A549 (cell line): Measurements from ENCODE around the gene ASF1B. TPM values are rescaled to one million over a fixed set of nuclear protein-coding genes. Genes with fewer than 3 reads are reported as not detected.

Source experiments
- ATAC-seq, 2 experiments: fragments of 200-7000 bp in 1 of 2; fragments of >200 bp in 1 of 2; cut with Nextera tagmentation in 1 of 2; cut with Tn5 transposase in 1 of 2; 3 replicates each; pipeline versions ENCODE4 v1.8.0 to v1.9.1; 2018 to 2020; ENCODE audit warnings: mild to moderate bottlenecking in 1 of 2, moderate library complexity in 1 of 2
- CTCF ChIA-PET: fragments of 300-600 bp; sonication (Branson Sonifier 250); formaldehyde crosslinking; extraction: SDS; loops from one replicate; lab custom pipeline; 2021; ENCODE audit warnings: antibody characterized with exemption, inconsistent platforms; lab: Yijun Ruan, JAX
- POLR2A ChIA-PET: fragments of 350-600 bp; formaldehyde crosslinking; extraction: SDS; loops from one replicate; lab custom pipeline; 2021; ENCODE audit warnings: antibody characterized with exemption, inconsistent platforms; lab: Yijun Ruan, JAX
- DNase-seq, 2 experiments: peaks; one replicate each; pipeline versions ENCODE4 v3.0.0 to v3.0.0-alpha.2; 2011 to 2016; ENCODE audit warnings: low read depth in 1 of 2, low spot score in 1 of 2
- FAIRE-seq: peaks from 2 replicates; lab custom pipeline; 2011; peaks lifted over from hg19 to GRCh38; lab: Jason Lieb, UNC
- H3K27ac ChIP-seq, 2 experiments: fragments of >200 bp; sonication (Bioruptor Twin); formaldehyde crosslinking; 3 replicates each; pipeline ENCODE4 v1.5.1; 2016 to 2017
- H3K4me1 ChIP-seq: fragments of >200 bp; sonication (Bioruptor Twin); formaldehyde crosslinking; 3 replicates; pipeline ENCODE4 v1.6.1; 2016
- H3K4me2 ChIP-seq: fragments of >200 bp; sonication (Bioruptor Twin); formaldehyde crosslinking; 3 replicates; pipeline ENCODE4 v1.6.1; 2016
- H3K4me3 ChIP-seq: fragments of >200 bp; sonication (Bioruptor Twin); formaldehyde crosslinking; 3 replicates; pipeline ENCODE4 v1.5.1; 2016
- H3K9me3 ChIP-seq: fragments of >200 bp; sonication (Bioruptor Twin); formaldehyde crosslinking; 3 replicates; pipeline ENCODE4 v1.6.1; 2016
- CEBPB ChIP-seq, 2 experiments: fragments of >200 bp in 1 of 2; sonication (Bioruptor Twin) in 1 of 2; formaldehyde crosslinking in 1 of 2; IDR thresholded peaks; 2 replicates each; pipeline ENCODE4 v1.6.1; 2012 to 2016
- CHD4 ChIP-seq: fragments of 200-600 bp; sonication (generic); IDR thresholded peaks from 2 replicates; pipeline ENCODE4 v1.6.1; 2016; ENCODE audit warnings: antibody characterized with exemption, mild to moderate bottlenecking, borderline replicate concordance
- EHF ChIP-seq: fragments of 250-450 bp; sonication (Bioruptor Pico); IDR thresholded peaks from 2 replicates; pipeline ENCODE4 v1.5.0; 2020; ENCODE audit warnings: mild to moderate bottlenecking
- EHMT2 ChIP-seq: fragments of 200-600 bp; sonication (generic); IDR thresholded peaks from 2 replicates; pipeline ENCODE4 v1.6.1; 2016; ENCODE audit warnings: antibody characterized with exemption, low read depth, mild to moderate bottlenecking, moderate library complexity
- EP300 ChIP-seq, 2 experiments: fragments of >200 bp; sonication (Bioruptor Twin); formaldehyde crosslinking; IDR thresholded peaks; 2 replicates in 1 of 2; 3 replicates in 1 of 2; pipeline ENCODE4 v1.6.1; 2016 to 2017
- FOSB ChIP-seq: fragments of 250-450 bp; sonication (Bioruptor Pico); IDR thresholded peaks from 2 replicates; pipeline ENCODE4 v1.5.0; 2020; ENCODE audit warnings: mild to moderate bottlenecking, moderate library complexity
- FOXS1 ChIP-seq: fragments of 250-450 bp; sonication (Bioruptor Pico); IDR thresholded peaks from 2 replicates; pipeline ENCODE4 v1.5.0; 2020; ENCODE audit warnings: mild to moderate bottlenecking, moderate library complexity
- HEYL ChIP-seq: fragments of 250-450 bp; sonication (Bioruptor Pico); IDR thresholded peaks from 2 replicates; pipeline ENCODE4 v1.8.0; 2021; ENCODE audit warnings: mild to moderate bottlenecking, moderate library complexity
- HOXB13 ChIP-seq: fragments of 250-450 bp; sonication (Bioruptor Pico); IDR thresholded peaks from 2 replicates; pipeline ENCODE4 v1.5.0; 2020; ENCODE audit warnings: low read depth, mild to moderate bottlenecking, moderate library complexity
- HOXB5 ChIP-seq: fragments of 250-450 bp; sonication (Bioruptor Pico); IDR thresholded peaks from 2 replicates; pipeline ENCODE4 v1.5.0; 2020; ENCODE audit warnings: mild to moderate bottlenecking, moderate library complexity
- JUN ChIP-seq, 2 experiments: fragments of >200 bp; sonication (Bioruptor Twin); formaldehyde crosslinking; IDR thresholded peaks; 2 replicates in 1 of 2; 3 replicates in 1 of 2; pipeline ENCODE4 v1.6.1; 2016 to 2017
- KDM1A ChIP-seq: fragments of 200-600 bp; sonication (generic); IDR thresholded peaks from 2 replicates; pipeline ENCODE4 v1.6.1; 2016; ENCODE audit warnings: low read depth, mild to moderate bottlenecking
- KDM5A ChIP-seq: fragments of 200-600 bp; sonication (generic); IDR thresholded peaks from 2 replicates; pipeline ENCODE4 v1.6.1; 2016; ENCODE audit warnings: antibody characterized with exemption, mild to moderate bottlenecking
- MYC ChIP-seq: IDR thresholded peaks from 2 replicates; pipeline ENCODE4 v1.6.1; 2012; ENCODE audit warnings: mild to moderate bottlenecking, inconsistent platforms, low read length, improper control_type of control experiment, borderline replicate concordance
- NFE2L2 ChIP-seq: fragments of 150-350 bp; conservative IDR thresholded peaks from 2 replicates; pipeline ENCODE4 v1.6.1; 2014; ENCODE audit warnings: low read length
- NPAS2 ChIP-seq: fragments of 250-450 bp; sonication (Bioruptor Pico); IDR thresholded peaks from 2 replicates; pipeline ENCODE4 v1.8.0; 2022; ENCODE audit warnings: mild to moderate bottlenecking, moderate library complexity, borderline replicate concordance
- NR3C1 ChIP-seq: fragments of >200 bp; sonication (Bioruptor Twin); formaldehyde crosslinking; IDR thresholded peaks from 3 replicates; pipeline ENCODE4 v1.6.1; 2017
- PHF8 ChIP-seq: fragments of 200-600 bp; sonication (generic); IDR thresholded peaks from 2 replicates; pipeline ENCODE4 v1.6.1; 2016; ENCODE audit warnings: low read depth, mild to moderate bottlenecking, antibody characterized with exemption, moderate library complexity, borderline replicate concordance
- POLR2A ChIP-seq: IDR thresholded peaks from 2 replicates; pipeline ENCODE4 v1.6.1; 2012; ENCODE audit warnings: mild to moderate bottlenecking, low read length
- POLR2AphosphoS2 ChIP-seq: conservative IDR thresholded peaks from 2 replicates; pipeline ENCODE4 v1.6.1; 2012; ENCODE audit warnings: low read length, improper control_type of control experiment, inconsistent platforms
- RAD21 ChIP-seq, 2 experiments: fragments of >200 bp in 1 of 2; sonication (Bioruptor Twin) in 1 of 2; formaldehyde crosslinking in 1 of 2; IDR thresholded peaks in 1 of 2; conservative IDR thresholded peaks in 1 of 2; 2 replicates in 1 of 2; 3 replicates in 1 of 2; pipeline ENCODE4 v1.6.1; 2012 to 2018; ENCODE audit warnings: inconsistent platforms in 1 of 2
- RARB ChIP-seq: fragments of 250-450 bp; sonication (Bioruptor Pico); IDR thresholded peaks from 2 replicates; pipeline ENCODE4 v1.8.0; 2021; ENCODE audit warnings: mild to moderate bottlenecking, moderate library complexity
- SMC3 ChIP-seq: fragments of >200 bp; sonication (Bioruptor Twin); formaldehyde crosslinking; IDR thresholded peaks from 3 replicates; pipeline ENCODE4 v1.6.1; 2018; ENCODE audit warnings: inconsistent platforms
- SREBF2 ChIP-seq: fragments of 450-650 bp; IDR thresholded peaks from 2 replicates; pipeline ENCODE4 v1.6.1; 2014; ENCODE audit warnings: mild to moderate bottlenecking, moderate library complexity
- TFCP2L1 ChIP-seq: fragments of 250-450 bp; sonication (Bioruptor Pico); IDR thresholded peaks from 2 replicates; pipeline ENCODE4 v1.5.0; 2021; ENCODE audit warnings: mild to moderate bottlenecking
- TP53 ChIP-seq: fragments of 250-450 bp; sonication (Bioruptor Pico); IDR thresholded peaks from 2 replicates; pipeline ENCODE4 v1.5.0; 2021; ENCODE audit warnings: mild to moderate bottlenecking, moderate library complexity
- ZC3H11A ChIP-seq: fragments of 450-650 bp; IDR thresholded peaks from 2 replicates; pipeline ENCODE4 v1.6.1; 2014; ENCODE audit warnings: antibody characterized with exemption, mild to moderate bottlenecking
- ZFP36 ChIP-seq: fragments of 450-650 bp; IDR thresholded peaks from 2 replicates; pipeline ENCODE4 v1.6.1; 2014; ENCODE audit warnings: borderline replicate concordance; ENCODE audit not compliant: partially characterized antibody
- ZSCAN20 ChIP-seq: fragments of 250-450 bp; sonication (Bioruptor Pico); IDR thresholded peaks from 2 replicates; pipeline ENCODE4 v1.8.0; 2022; ENCODE audit warnings: mild to moderate bottlenecking, moderate library complexity
- WGBS: methylation state at CpG from one replicate; pipeline ENCODE4 v1.1.6; 2017; ENCODE audit errors: missing lambda C conversion rate; 5-methylcytosine and 5-hydroxymethylcytosine counted together
- polyA plus RNA-seq, 4 experiments: library from polyadenylated mRNA; depleted of rRNA in 3 of 4; stranded (reverse); fragments of >200 nt; fragmentation: RNase III in 1 of 4; extraction: RNeasy Plus Mini Kit Qiagen cat#74134 plus additional on column Dnase treatment in 1 of 4; gene quantifications; 2 replicates in 3 of 4; 3 replicates in 1 of 4; pipeline ENCODE4 v1.2.3, GENCODE V29; 2011 to 2017
- TF ChIP-seq, protein P1 (sequence below): fragments of 200-600 bp; sonication (generic); IDR thresholded peaks from 2 replicates; pipeline ENCODE4 v1.6.1; 2016; ENCODE audit warnings: antibody characterized with exemption, mild to moderate bottlenecking, moderate library complexity
- TF ChIP-seq, protein P2 (sequence below): IDR thresholded peaks from 2 replicates; pipeline ENCODE4 v1.6.1; 2012
- TF ChIP-seq, protein P3 (sequence below): IDR thresholded peaks from 2 replicates; pipeline ENCODE4 v1.6.1; 2012
- TF ChIP-seq, protein P4 (sequence below): fragments of >200 bp; sonication (Bioruptor Twin); formaldehyde crosslinking; IDR thresholded peaks from 2 replicates; pipeline ENCODE4 v1.6.1; 2016
- TF ChIP-seq, protein P5 (sequence below): fragments of >200 bp; sonication (Bioruptor Twin); formaldehyde crosslinking; IDR thresholded peaks from 3 replicates; pipeline ENCODE4 v1.5.1; 2016
- TF ChIP-seq, protein P6 (sequence below): fragments of >200 bp; sonication (Bioruptor Twin); formaldehyde crosslinking; IDR thresholded peaks from 3 replicates; pipeline ENCODE4 v1.6.1; 2016

ASF1B gene
- polyA plus RNA-seq, 2 of the 4 experiments (the other 2 are of a cell fraction) = 12.1 to 46.2 TPM

DNA sequence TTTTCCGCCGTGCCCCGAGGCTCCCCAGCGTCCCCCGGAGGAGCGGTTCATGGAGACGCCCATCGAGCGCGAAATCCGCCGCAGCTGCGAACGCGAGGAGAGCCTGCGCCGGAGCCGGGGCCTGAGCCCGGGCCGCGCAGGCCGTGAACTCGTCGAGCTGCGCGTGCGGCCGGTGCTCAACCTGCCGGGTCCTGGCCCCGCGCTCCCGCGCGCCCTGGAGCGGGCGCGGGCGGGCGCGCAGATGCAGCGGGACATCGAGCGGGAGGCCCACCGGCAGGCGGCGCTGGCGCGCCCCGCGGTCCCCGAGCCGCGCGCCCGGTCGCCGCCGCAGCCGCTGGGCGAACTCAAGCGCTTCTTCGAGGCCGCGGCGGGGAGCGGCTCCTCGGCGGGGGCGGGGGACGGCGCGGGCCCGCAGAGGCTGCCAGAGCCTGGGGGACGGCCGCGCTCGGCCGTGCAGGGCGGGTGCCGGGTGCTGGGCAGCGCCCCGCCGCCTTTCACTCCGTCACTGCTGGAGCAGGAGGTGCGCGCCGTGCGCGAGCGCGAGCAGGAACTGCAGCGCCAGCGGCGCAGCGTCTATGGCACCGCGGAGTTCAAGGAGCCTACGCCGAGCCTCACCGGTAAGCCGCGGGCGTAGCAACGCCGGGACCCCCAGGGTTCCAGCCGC, 63.0 kb downstream of the ASF1B start:
- WGBS = no CpG with 5 or more reads among the region's 106 CpGs
- H3K4me3 ChIP-seq = peak overlapping the region; percentile 83
- H3K4me1 ChIP-seq = peaks cover 4% of the 10 kb centered on the region; the same call in 1 of the 3 replicates
- CTCF ChIA-PET = interaction anchor here (0.5 to 5.6 kb wide), 30 partner anchors 10 to 283 kb away, joined by 3 to 93 read pairs (median 4); partner anchors contain the start of genes C19orf67, IL27RA, NANOS3 and PALM3
- peak overlapping the region; percentile 99 for H3K4me2 ChIP-seq
- H3K9me3 ChIP-seq = no peaks in the 10 kb centered on the region
- H3K27ac ChIP-seq = peak overlapping the region; percentile 94 to 99
- POLR2A ChIA-PET = interaction anchor here (0.7 to 1.2 kb wide), 2 partner anchors 42 to 193 kb away, joined by 3 to 4 read pairs; partner anchors contain the start of gene IL27RA
- ATAC-seq (peak; percentile 60 to 72), DNase-seq (peak in 1 of 2 experiments; percentile 78), FAIRE-seq (no peak)
- TF ChIP-seq CEBPB (IDR thresholded peaks at IDR 0.05) (no peak), TP53 (CRISPR knock-in tag) (no peak), POLR2AphosphoS2 (no peak), EHMT2 (no peak), EP300 (IDR thresholded peaks at IDR 0.05) (no peak), FOXS1 (CRISPR knock-in tag) (no peak), HOXB5 (CRISPR knock-in tag) (no peak), KDM5A (no peak), ZFP36 (no peak), RAD21 (conservative IDR thresholded peaks at IDR 0.05 in 1 of 2, IDR thresholded peaks at IDR 0.05 in 1 of 2) (no peak), SMC3 (0 out of 3 replicates have a peak, but pooled peaks have one; percentile 43), JUN (IDR thresholded peaks at IDR 0.05) (peak in 1 of 2 experiments; percentile 43; a peak in 1 of 5 replicates), EHF (CRISPR knock-in tag) (no peak), PHF8 (no peak), TFCP2L1 (no peak), FOSB (CRISPR knock-in tag) (no peak), ZC3H11A (no peak), KDM1A (no peak), ZSCAN20 (CRISPR knock-in tag) (no peak), CHD4 (no peak), HEYL (CRISPR knock-in tag) (no peak), NR3C1 (no peak), NFE2L2 (no peak), HOXB13 (CRISPR knock-in tag) (no peak), POLR2A (no peak), RARB (CRISPR knock-in tag) (no peak), SREBF2 (no peak), MYC (no peak), NPAS2 (CRISPR knock-in tag) (no peak)
- TF ChIP-seq, protein P1, sequence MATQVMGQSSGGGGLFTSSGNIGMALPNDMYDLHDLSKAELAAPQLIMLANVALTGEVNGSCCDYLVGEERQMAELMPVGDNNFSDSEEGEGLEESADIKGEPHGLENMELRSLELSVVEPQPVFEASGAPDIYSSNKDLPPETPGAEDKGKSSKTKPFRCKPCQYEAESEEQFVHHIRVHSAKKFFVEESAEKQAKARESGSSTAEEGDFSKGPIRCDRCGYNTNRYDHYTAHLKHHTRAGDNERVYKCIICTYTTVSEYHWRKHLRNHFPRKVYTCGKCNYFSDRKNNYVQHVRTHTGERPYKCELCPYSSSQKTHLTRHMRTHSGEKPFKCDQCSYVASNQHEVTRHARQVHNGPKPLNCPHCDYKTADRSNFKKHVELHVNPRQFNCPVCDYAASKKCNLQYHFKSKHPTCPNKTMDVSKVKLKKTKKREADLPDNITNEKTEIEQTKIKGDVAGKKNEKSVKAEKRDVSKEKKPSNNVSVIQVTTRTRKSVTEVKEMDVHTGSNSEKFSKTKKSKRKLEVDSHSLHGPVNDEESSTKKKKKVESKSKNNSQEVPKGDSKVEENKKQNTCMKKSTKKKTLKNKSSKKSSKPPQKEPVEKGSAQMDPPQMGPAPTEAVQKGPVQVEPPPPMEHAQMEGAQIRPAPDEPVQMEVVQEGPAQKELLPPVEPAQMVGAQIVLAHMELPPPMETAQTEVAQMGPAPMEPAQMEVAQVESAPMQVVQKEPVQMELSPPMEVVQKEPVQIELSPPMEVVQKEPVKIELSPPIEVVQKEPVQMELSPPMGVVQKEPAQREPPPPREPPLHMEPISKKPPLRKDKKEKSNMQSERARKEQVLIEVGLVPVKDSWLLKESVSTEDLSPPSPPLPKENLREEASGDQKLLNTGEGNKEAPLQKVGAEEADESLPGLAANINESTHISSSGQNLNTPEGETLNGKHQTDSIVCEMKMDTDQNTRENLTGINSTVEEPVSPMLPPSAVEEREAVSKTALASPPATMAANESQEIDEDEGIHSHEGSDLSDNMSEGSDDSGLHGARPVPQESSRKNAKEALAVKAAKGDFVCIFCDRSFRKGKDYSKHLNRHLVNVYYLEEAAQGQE = no peak
- TF ChIP-seq, protein P2, sequence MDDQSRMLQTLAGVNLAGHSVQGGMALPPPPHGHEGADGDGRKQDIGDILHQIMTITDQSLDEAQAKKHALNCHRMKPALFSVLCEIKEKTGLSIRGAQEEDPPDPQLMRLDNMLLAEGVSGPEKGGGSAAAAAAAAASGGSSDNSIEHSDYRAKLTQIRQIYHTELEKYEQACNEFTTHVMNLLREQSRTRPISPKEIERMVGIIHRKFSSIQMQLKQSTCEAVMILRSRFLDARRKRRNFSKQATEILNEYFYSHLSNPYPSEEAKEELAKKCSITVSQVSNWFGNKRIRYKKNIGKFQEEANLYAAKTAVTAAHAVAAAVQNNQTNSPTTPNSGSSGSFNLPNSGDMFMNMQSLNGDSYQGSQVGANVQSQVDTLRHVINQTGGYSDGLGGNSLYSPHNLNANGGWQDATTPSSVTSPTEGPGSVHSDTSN = no peak
- TF ChIP-seq, protein P3, sequence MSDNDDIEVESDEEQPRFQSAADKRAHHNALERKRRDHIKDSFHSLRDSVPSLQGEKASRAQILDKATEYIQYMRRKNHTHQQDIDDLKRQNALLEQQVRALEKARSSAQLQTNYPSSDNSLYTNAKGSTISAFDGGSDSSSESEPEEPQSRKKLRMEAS = peak; percentile 47; the same call in 1 of the 2 replicates
- TF ChIP-seq, protein P4, sequence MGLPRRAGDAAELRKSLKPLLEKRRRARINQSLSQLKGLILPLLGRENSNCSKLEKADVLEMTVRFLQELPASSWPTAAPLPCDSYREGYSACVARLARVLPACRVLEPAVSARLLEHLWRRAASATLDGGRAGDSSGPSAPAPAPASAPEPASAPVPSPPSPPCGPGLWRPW = no peak
- TF ChIP-seq, protein P5, sequence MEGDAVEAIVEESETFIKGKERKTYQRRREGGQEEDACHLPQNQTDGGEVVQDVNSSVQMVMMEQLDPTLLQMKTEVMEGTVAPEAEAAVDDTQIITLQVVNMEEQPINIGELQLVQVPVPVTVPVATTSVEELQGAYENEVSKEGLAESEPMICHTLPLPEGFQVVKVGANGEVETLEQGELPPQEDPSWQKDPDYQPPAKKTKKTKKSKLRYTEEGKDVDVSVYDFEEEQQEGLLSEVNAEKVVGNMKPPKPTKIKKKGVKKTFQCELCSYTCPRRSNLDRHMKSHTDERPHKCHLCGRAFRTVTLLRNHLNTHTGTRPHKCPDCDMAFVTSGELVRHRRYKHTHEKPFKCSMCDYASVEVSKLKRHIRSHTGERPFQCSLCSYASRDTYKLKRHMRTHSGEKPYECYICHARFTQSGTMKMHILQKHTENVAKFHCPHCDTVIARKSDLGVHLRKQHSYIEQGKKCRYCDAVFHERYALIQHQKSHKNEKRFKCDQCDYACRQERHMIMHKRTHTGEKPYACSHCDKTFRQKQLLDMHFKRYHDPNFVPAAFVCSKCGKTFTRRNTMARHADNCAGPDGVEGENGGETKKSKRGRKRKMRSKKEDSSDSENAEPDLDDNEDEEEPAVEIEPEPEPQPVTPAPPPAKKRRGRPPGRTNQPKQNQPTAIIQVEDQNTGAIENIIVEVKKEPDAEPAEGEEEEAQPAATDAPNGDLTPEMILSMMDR = peak; percentile 87
- TF ChIP-seq, protein P6, sequence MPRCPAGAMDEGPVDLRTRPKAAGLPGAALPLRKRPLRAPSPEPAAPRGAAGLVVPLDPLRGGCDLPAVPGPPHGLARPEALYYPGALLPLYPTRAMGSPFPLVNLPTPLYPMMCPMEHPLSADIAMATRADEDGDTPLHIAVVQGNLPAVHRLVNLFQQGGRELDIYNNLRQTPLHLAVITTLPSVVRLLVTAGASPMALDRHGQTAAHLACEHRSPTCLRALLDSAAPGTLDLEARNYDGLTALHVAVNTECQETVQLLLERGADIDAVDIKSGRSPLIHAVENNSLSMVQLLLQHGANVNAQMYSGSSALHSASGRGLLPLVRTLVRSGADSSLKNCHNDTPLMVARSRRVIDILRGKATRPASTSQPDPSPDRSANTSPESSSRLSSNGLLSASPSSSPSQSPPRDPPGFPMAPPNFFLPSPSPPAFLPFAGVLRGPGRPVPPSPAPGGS = no peak
